A549 (cell line): ENCODE data around the gene RYR3. TPM values are rescaled to one million over a fixed set of nuclear protein-coding genes. Genes with fewer than 3 reads are reported as not detected.

Experiments
- ATAC-seq, 2 experiments: fragments of 200-7000 bp in 1 of 2; fragments of >200 bp in 1 of 2; cut with Nextera tagmentation in 1 of 2; cut with Tn5 transposase in 1 of 2; 3 replicates each; pipeline versions ENCODE4 v1.8.0 to v1.9.1; 2018 to 2020; ENCODE audit warnings: mild to moderate bottlenecking in 1 of 2, moderate library complexity in 1 of 2
- CTCF ChIA-PET: fragments of 300-600 bp; sonication (Branson Sonifier 250); formaldehyde crosslinking; extraction: SDS; loops from one replicate; lab custom pipeline; 2021; ENCODE audit warnings: antibody characterized with exemption, inconsistent platforms; lab: Yijun Ruan, JAX
- POLR2A ChIA-PET: fragments of 350-600 bp; formaldehyde crosslinking; extraction: SDS; loops from one replicate; lab custom pipeline; 2021; ENCODE audit warnings: antibody characterized with exemption, inconsistent platforms; lab: Yijun Ruan, JAX
- DNase-seq, 2 experiments: peaks; one replicate each; pipeline versions ENCODE4 v3.0.0 to v3.0.0-alpha.2; 2011 to 2016; ENCODE audit warnings: low read depth in 1 of 2, low spot score in 1 of 2
- FAIRE-seq: peaks from 2 replicates; lab custom pipeline; 2011; peaks lifted over from hg19 to GRCh38; lab: Jason Lieb, UNC
- H3K27ac ChIP-seq, 2 experiments: fragments of >200 bp; sonication (Bioruptor Twin); formaldehyde crosslinking; 3 replicates each; pipeline ENCODE4 v1.5.1; 2016 to 2017
- H3K4me1 ChIP-seq: fragments of >200 bp; sonication (Bioruptor Twin); formaldehyde crosslinking; 3 replicates; pipeline ENCODE4 v1.6.1; 2016
- H3K4me2 ChIP-seq: fragments of >200 bp; sonication (Bioruptor Twin); formaldehyde crosslinking; 3 replicates; pipeline ENCODE4 v1.6.1; 2016
- H3K4me3 ChIP-seq: fragments of >200 bp; sonication (Bioruptor Twin); formaldehyde crosslinking; 3 replicates; pipeline ENCODE4 v1.5.1; 2016
- H3K9me3 ChIP-seq: fragments of >200 bp; sonication (Bioruptor Twin); formaldehyde crosslinking; 3 replicates; pipeline ENCODE4 v1.6.1; 2016
- CHD4 ChIP-seq: fragments of 200-600 bp; sonication (generic); IDR thresholded peaks from 2 replicates; pipeline ENCODE4 v1.6.1; 2016; ENCODE audit warnings: antibody characterized with exemption, mild to moderate bottlenecking, borderline replicate concordance
- EHF ChIP-seq: fragments of 250-450 bp; sonication (Bioruptor Pico); IDR thresholded peaks from 2 replicates; pipeline ENCODE4 v1.5.0; 2020; ENCODE audit warnings: mild to moderate bottlenecking
- EHMT2 ChIP-seq: fragments of 200-600 bp; sonication (generic); IDR thresholded peaks from 2 replicates; pipeline ENCODE4 v1.6.1; 2016; ENCODE audit warnings: antibody characterized with exemption, low read depth, mild to moderate bottlenecking, moderate library complexity
- EP300 ChIP-seq, 2 experiments: fragments of >200 bp; sonication (Bioruptor Twin); formaldehyde crosslinking; IDR thresholded peaks; 2 replicates in 1 of 2; 3 replicates in 1 of 2; pipeline ENCODE4 v1.6.1; 2016 to 2017
- ESRRA ChIP-seq: fragments of 150-350 bp; IDR thresholded peaks from 2 replicates; pipeline ENCODE4 v1.6.1; 2014; ENCODE audit warnings: mild to moderate bottlenecking, low read length, borderline replicate concordance
- FOSB ChIP-seq: fragments of 250-450 bp; sonication (Bioruptor Pico); IDR thresholded peaks from 2 replicates; pipeline ENCODE4 v1.5.0; 2020; ENCODE audit warnings: mild to moderate bottlenecking, moderate library complexity
- FOXS1 ChIP-seq: fragments of 250-450 bp; sonication (Bioruptor Pico); IDR thresholded peaks from 2 replicates; pipeline ENCODE4 v1.5.0; 2020; ENCODE audit warnings: mild to moderate bottlenecking, moderate library complexity
- GATA3 ChIP-seq: IDR thresholded peaks from 2 replicates; pipeline ENCODE4 v1.6.1; 2012; ENCODE audit warnings: borderline replicate concordance
- HDAC2 ChIP-seq: fragments of 200-600 bp; sonication (generic); IDR thresholded peaks from 2 replicates; pipeline ENCODE4 v1.6.1; 2016
- HOXB13 ChIP-seq: fragments of 250-450 bp; sonication (Bioruptor Pico); IDR thresholded peaks from 2 replicates; pipeline ENCODE4 v1.5.0; 2020; ENCODE audit warnings: low read depth, mild to moderate bottlenecking, moderate library complexity
- HOXB5 ChIP-seq: fragments of 250-450 bp; sonication (Bioruptor Pico); IDR thresholded peaks from 2 replicates; pipeline ENCODE4 v1.5.0; 2020; ENCODE audit warnings: mild to moderate bottlenecking, moderate library complexity
- JUN ChIP-seq, 2 experiments: fragments of >200 bp; sonication (Bioruptor Twin); formaldehyde crosslinking; IDR thresholded peaks; 2 replicates in 1 of 2; 3 replicates in 1 of 2; pipeline ENCODE4 v1.6.1; 2016 to 2017
- JUNB ChIP-seq: fragments of >200 bp; sonication (Bioruptor Twin); formaldehyde crosslinking; IDR thresholded peaks from 2 replicates; pipeline ENCODE4 v1.6.1; 2016
- KDM5A ChIP-seq: fragments of 200-600 bp; sonication (generic); IDR thresholded peaks from 2 replicates; pipeline ENCODE4 v1.6.1; 2016; ENCODE audit warnings: antibody characterized with exemption, mild to moderate bottlenecking
- NPAS2 ChIP-seq: fragments of 250-450 bp; sonication (Bioruptor Pico); IDR thresholded peaks from 2 replicates; pipeline ENCODE4 v1.8.0; 2022; ENCODE audit warnings: mild to moderate bottlenecking, moderate library complexity, borderline replicate concordance
- PHF8 ChIP-seq: fragments of 200-600 bp; sonication (generic); IDR thresholded peaks from 2 replicates; pipeline ENCODE4 v1.6.1; 2016; ENCODE audit warnings: low read depth, mild to moderate bottlenecking, antibody characterized with exemption, moderate library complexity, borderline replicate concordance
- POLR2AphosphoS2 ChIP-seq: conservative IDR thresholded peaks from 2 replicates; pipeline ENCODE4 v1.6.1; 2012; ENCODE audit warnings: low read length, improper control_type of control experiment, inconsistent platforms
- RAD21 ChIP-seq, 2 experiments: fragments of >200 bp in 1 of 2; sonication (Bioruptor Twin) in 1 of 2; formaldehyde crosslinking in 1 of 2; IDR thresholded peaks in 1 of 2; conservative IDR thresholded peaks in 1 of 2; 2 replicates in 1 of 2; 3 replicates in 1 of 2; pipeline ENCODE4 v1.6.1; 2012 to 2018; ENCODE audit warnings: inconsistent platforms in 1 of 2
- RFX5 ChIP-seq: fragments of 450-650 bp; IDR thresholded peaks from 2 replicates; pipeline ENCODE4 v1.7.1; 2014; ENCODE audit warnings: antibody characterized with exemption, mild to moderate bottlenecking, moderate library complexity
- RNF2 ChIP-seq: fragments of 200-600 bp; sonication (generic); IDR thresholded peaks from 2 replicates; pipeline ENCODE4 v1.6.1; 2016; ENCODE audit warnings: low read depth, mild to moderate bottlenecking, antibody characterized with exemption, moderate library complexity, borderline replicate concordance
- TFCP2L1 ChIP-seq: fragments of 250-450 bp; sonication (Bioruptor Pico); IDR thresholded peaks from 2 replicates; pipeline ENCODE4 v1.5.0; 2021; ENCODE audit warnings: mild to moderate bottlenecking
- ZC3H11A ChIP-seq: fragments of 450-650 bp; IDR thresholded peaks from 2 replicates; pipeline ENCODE4 v1.6.1; 2014; ENCODE audit warnings: antibody characterized with exemption, mild to moderate bottlenecking
- ZFP36 ChIP-seq: fragments of 450-650 bp; IDR thresholded peaks from 2 replicates; pipeline ENCODE4 v1.6.1; 2014; ENCODE audit warnings: borderline replicate concordance; ENCODE audit not compliant: partially characterized antibody
- ZNF302 ChIP-seq: fragments of 250-450 bp; sonication (Bioruptor Pico); IDR thresholded peaks from 2 replicates; pipeline ENCODE4 v1.9.0; 2021; ENCODE audit warnings: inconsistent platforms, mild to moderate bottlenecking, moderate library complexity
- whole genome bisulfite sequencing: methylation state at CpG from one replicate; pipeline ENCODE4 v1.1.6; 2017; ENCODE audit errors: missing lambda C conversion rate; 5-methylcytosine and 5-hydroxymethylcytosine counted together
- polyA plus RNA-seq, 4 experiments: library from polyadenylated mRNA; depleted of rRNA in 3 of 4; stranded (reverse); fragments of >200 nt; fragmentation: RNase III in 1 of 4; extraction: RNeasy Plus Mini Kit Qiagen cat#74134 plus additional on column Dnase treatment in 1 of 4; gene quantifications; 2 replicates in 3 of 4; 3 replicates in 1 of 4; pipeline ENCODE4 v1.2.3, GENCODE V29; 2011 to 2017
- TF ChIP-seq, protein P1 (sequence below): IDR thresholded peaks from 2 replicates; pipeline ENCODE4 v1.6.1; 2012
- TF ChIP-seq, protein P2 (sequence below): fragments of 450-650 bp; IDR thresholded peaks from 2 replicates; pipeline ENCODE4 v1.6.1; 2014; ENCODE audit warnings: antibody characterized with exemption
- TF ChIP-seq, protein P3 (sequence below): fragments of 250-450 bp; sonication (Bioruptor Pico); IDR thresholded peaks from 2 replicates; pipeline ENCODE4 v1.5.0; 2020; ENCODE audit warnings: low read depth, mild to moderate bottlenecking, moderate library complexity
- TF ChIP-seq, protein P4 (sequence below): fragments of >200 bp; sonication (Bioruptor Twin); formaldehyde crosslinking; IDR thresholded peaks from 3 replicates; pipeline ENCODE4 v1.5.1; 2016
- TF ChIP-seq, protein P5 (sequence below): IDR thresholded peaks from 2 replicates; pipeline ENCODE4 v1.6.1; 2012

Gene RYR3
- polyA plus RNA-seq, 2 of the 4 experiments (the other 2 are of a cell fraction) = 0.03 TPM; not detected in 1

DNA sequence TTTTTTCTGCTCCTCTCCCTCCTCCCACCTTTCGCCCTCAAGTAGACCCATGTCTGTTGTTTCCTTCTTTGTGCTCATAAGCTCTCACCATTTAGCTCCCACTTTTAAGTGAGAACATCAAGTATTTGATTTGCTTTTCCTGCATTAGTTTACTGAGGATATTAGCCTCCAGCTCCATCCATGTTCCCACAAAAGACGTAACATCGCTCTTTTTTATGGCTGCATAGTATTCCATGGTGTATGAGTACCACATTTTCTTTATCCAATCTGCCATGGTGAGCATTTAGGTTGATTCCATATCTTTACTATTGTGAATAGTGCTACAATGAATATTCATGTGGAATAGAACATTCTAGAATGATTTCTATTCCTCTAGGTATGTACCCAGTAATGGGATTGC is 178.6 kb downstream of the RYR3 start:
- no peak overlapping the region for H3K4me2 ChIP-seq
- no peak overlapping the region for H3K27ac ChIP-seq
- CTCF ChIA-PET = no interaction called here
- FAIRE-seq (peak; percentile 32), ATAC-seq (no peak), DNase-seq (no peak)
- H3K9me3 ChIP-seq = 0 out of 3 replicates have a peak, but pooled peaks cover 5% of the 10 kb centered on the region
- POLR2A ChIA-PET = no interaction called here
- H3K4me1 ChIP-seq = no peaks in the 10 kb centered on the region
- no peak for TF ChIP-seq ESRRA
- no peak for TF ChIP-seq KDM5A
- no peak for TF ChIP-seq POLR2AphosphoS2
- no peak for TF ChIP-seq NPAS2 (CRISPR knock-in tag)
- TF ChIP-seq FOXS1 (CRISPR knock-in tag) = no peak
- TF ChIP-seq FOSB (CRISPR knock-in tag) = no peak
- TF ChIP-seq GATA3 = no peak
- no peak for TF ChIP-seq ZC3H11A
- TF ChIP-seq TFCP2L1 (CRISPR knock-in tag) = no peak
- TF ChIP-seq ZFP36 = no peak
- no peak for TF ChIP-seq RAD21 (conservative IDR thresholded peaks at IDR 0.05 in 1 of 2, IDR thresholded peaks at IDR 0.05 in 1 of 2)
- TF ChIP-seq, protein P1, sequence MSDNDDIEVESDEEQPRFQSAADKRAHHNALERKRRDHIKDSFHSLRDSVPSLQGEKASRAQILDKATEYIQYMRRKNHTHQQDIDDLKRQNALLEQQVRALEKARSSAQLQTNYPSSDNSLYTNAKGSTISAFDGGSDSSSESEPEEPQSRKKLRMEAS = no peak
- TF ChIP-seq HOXB5 = no peak
- TF ChIP-seq, protein P2, sequence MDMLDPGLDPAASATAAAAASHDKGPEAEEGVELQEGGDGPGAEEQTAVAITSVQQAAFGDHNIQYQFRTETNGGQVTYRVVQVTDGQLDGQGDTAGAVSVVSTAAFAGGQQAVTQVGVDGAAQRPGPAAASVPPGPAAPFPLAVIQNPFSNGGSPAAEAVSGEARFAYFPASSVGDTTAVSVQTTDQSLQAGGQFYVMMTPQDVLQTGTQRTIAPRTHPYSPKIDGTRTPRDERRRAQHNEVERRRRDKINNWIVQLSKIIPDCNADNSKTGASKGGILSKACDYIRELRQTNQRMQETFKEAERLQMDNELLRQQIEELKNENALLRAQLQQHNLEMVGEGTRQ = no peak
- WGBS = 22% methylated on average over 3 of the region's 3 CpGs
- H3K4me3 ChIP-seq = no peak overlapping the region

DNA sequence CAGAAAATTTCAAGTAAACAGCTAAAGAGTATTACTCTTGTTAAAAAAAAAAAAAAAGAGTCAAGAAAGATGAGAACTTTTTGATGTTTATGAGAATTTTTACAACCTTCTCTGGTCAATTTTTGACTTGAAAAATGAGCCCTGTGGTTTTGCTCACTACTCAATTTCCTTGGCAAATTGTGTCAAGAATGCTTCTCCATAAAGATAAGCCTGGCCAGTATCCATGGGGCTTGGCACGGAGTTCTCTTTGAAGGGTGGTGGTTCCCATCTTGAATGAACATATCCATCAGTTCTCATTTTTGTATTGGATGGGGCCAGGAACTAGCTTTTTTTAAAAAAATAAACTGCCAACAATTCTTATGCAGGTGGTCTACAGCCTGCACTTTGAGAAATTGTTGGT is 179.9 kb downstream of the RYR3 start:
- ChIA-PET POLR2A (no interaction called here), CTCF (interaction anchor here (0.7 kb wide), 1 partner anchor 30 kb away, joined by 3 read pairs; no protein-coding TSS in a partner anchor)

More for the DNA sequence above, 179.9 kb downstream of the RYR3 start:
- Histone ChIP-seq H3K27ac (no peak overlapping the region), H3K4me2 (no peak overlapping the region), H3K4me1 (no peaks in the 10 kb centered on the region), H3K9me3 (0 out of 3 replicates have a peak, but pooled peaks cover 5% of the 10 kb centered on the region), H3K4me3 (no peak overlapping the region)
- TF ChIP-seq EP300 (IDR thresholded peaks at IDR 0.05) = no peak
- TF ChIP-seq, protein P1 = no peak
- TF ChIP-seq JUNB = no peak
- no peak for TF ChIP-seq ZC3H11A
- no peak for TF ChIP-seq CHD4
- TF ChIP-seq RNF2 = no peak
- TF ChIP-seq, protein P3, sequence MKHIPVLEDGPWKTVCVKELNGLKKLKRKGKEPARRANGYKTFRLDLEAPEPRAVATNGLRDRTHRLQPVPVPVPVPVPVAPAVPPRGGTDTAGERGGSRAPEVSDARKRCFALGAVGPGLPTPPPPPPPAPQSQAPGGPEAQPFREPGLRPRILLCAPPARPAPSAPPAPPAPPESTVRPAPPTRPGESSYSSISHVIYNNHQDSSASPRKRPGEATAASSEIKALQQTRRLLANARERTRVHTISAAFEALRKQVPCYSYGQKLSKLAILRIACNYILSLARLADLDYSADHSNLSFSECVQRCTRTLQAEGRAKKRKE (CRISPR knock-in tag) = no peak
- no peak for TF ChIP-seq HDAC2
- no peak for TF ChIP-seq HOXB13 (CRISPR knock-in tag)
- TF ChIP-seq JUN (IDR thresholded peaks at IDR 0.05) = no peak
- TF ChIP-seq RFX5 = no peak
- no peak for TF ChIP-seq EHMT2
- TF ChIP-seq ZNF302 (CRISPR knock-in tag) = no peak
- TF ChIP-seq EHF (CRISPR knock-in tag) = no peak
- no peak for TF ChIP-seq ZFP36
- TF ChIP-seq, protein P4, sequence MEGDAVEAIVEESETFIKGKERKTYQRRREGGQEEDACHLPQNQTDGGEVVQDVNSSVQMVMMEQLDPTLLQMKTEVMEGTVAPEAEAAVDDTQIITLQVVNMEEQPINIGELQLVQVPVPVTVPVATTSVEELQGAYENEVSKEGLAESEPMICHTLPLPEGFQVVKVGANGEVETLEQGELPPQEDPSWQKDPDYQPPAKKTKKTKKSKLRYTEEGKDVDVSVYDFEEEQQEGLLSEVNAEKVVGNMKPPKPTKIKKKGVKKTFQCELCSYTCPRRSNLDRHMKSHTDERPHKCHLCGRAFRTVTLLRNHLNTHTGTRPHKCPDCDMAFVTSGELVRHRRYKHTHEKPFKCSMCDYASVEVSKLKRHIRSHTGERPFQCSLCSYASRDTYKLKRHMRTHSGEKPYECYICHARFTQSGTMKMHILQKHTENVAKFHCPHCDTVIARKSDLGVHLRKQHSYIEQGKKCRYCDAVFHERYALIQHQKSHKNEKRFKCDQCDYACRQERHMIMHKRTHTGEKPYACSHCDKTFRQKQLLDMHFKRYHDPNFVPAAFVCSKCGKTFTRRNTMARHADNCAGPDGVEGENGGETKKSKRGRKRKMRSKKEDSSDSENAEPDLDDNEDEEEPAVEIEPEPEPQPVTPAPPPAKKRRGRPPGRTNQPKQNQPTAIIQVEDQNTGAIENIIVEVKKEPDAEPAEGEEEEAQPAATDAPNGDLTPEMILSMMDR = no peak
- no peak for TF ChIP-seq PHF8
- TF ChIP-seq TFCP2L1 (CRISPR knock-in tag) = no peak
- TF ChIP-seq, protein P5, sequence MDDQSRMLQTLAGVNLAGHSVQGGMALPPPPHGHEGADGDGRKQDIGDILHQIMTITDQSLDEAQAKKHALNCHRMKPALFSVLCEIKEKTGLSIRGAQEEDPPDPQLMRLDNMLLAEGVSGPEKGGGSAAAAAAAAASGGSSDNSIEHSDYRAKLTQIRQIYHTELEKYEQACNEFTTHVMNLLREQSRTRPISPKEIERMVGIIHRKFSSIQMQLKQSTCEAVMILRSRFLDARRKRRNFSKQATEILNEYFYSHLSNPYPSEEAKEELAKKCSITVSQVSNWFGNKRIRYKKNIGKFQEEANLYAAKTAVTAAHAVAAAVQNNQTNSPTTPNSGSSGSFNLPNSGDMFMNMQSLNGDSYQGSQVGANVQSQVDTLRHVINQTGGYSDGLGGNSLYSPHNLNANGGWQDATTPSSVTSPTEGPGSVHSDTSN = no peak
- FAIRE-seq (no peak), ATAC-seq (no peak), DNase-seq (no peak)
- WGBS = 21% methylated on average over 1 of the region's 1 CpG
